Stimulated activated CD8-positive, alpha-beta memory T cell treated with anti-CD3 and anti-CD28 coated beads, Interleukin-15, amount 100 ng/mL, for 24 hours (primary cell): ENCODE data around the gene PGAP3.

Experiments used
- DNase-seq: peaks from one replicate; pipeline ENCODE4 v3.0.0-alpha.2; 2020; ENCODE audit warnings: low read depth

The PGAP3 gene

DNA sequence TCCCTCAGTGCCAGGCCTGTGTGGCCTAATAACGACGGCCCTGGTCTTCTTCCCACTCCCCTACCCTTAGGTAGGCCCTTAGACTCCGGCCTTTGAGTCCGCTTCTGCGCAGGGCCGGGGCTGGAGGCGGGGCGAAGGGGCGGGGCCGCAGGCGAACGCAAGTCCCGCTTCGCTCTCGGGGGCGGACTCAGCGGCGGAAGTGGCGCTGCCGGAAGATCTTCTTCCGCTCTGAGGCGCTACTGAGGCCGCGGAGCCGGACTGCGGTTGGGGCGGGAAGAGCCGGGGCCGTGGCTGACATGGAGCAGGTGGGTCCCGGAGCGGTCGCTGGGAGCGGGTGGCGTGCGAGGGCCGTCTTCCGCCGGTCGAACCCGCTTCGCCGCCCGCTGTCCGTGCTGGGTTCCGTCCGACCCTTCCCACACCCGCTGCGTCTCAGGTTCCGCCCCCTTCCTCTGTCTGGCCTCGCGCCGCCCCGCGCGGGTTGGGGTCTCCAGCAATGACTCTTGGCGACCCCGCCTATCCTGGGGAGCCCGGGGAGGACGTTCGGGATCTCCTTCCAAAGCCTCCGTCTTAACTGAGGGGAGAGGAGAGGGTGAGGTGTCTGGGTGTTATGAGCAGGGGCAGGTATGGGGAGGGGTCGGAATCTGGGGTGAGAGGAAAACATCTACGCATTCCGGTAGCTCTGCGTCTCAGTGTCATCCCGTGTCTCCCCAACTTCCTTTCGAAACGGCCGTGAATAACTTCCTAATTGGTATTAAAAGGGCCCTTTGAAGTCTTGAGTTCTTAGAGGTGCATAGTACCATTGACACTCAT is 50.7 kb downstream of the PGAP3 start, which contains the start of gene STARD3:
Gene STARD3, plus strand, starts transcription at position 218 of the 810 bp plus-strand sequence. CDS start 16,388 bp downstream, outside the sequence.
- DNase-seq, result peak; percentile 86

DNA sequence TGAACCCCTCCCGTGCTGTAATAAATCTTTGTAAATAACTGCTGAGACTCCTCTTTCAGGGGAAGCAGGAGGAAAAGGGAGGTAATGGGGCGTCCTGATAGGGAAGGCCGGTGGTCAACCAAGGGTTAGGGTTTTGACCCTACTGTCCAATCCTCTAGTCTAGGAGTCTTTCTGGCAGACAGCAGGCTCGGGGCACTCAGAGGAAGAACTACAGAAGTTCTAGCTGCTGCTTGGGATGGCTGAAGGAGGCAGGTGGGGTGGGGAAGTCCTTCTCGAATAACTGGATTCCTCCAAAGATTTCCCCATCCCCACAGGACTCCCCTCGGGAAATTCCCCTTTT is 51.3 kb downstream of the PGAP3 start:
- no peak for DNase-seq

DNA sequence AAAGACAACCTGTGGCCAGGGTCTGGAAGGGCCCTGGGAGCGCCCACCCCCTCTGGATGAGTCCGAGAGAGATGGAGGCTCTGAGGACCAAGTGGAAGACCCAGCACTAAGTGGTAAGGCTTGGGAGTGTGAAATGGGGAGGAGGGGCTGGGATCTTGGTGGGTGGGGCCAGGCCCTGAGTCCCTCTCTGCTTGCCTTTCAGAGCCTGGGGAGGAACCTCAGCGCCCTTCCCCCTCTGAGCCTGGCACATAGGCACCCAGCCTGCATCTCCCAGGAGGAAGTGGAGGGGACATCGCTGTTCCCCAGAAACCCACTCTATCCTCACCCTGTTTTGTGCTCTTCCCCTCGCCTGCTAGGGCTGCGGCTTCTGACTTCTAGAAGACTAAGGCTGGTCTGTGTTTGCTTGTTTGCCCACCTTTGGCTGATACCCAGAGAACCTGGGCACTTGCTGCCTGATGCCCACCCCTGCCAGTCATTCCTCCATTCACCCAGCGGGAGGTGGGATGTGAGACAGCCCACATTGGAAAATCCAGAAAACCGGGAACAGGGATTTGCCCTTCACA is 52.2 kb downstream of the PGAP3 start:
- DNase-seq, result no peak

DNA sequence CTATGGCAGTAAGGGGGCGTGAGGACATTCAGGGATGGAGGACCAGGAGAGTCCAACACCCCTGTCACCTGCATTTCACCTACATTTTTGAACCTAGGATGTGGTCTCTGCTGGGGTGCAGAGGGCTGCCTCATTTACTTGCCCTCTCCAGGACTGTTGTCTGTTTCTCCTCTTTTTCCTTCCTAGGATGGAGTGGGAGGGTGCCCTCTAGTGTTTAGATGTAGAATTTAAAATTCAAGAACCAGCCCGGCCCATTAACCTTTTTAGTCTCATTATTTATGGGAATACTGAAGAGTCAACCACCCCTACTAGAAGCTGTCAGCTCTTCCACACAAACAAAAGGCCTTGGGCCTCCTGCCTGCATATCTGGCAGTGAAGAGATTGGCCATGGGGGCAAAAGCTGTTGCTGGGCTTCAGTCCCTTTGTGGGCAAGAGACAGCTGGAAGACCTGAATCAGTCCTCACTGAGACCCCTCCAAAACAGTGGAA is 53.4 kb downstream of the PGAP3 start:
- no peak for DNase-seq

DNA sequence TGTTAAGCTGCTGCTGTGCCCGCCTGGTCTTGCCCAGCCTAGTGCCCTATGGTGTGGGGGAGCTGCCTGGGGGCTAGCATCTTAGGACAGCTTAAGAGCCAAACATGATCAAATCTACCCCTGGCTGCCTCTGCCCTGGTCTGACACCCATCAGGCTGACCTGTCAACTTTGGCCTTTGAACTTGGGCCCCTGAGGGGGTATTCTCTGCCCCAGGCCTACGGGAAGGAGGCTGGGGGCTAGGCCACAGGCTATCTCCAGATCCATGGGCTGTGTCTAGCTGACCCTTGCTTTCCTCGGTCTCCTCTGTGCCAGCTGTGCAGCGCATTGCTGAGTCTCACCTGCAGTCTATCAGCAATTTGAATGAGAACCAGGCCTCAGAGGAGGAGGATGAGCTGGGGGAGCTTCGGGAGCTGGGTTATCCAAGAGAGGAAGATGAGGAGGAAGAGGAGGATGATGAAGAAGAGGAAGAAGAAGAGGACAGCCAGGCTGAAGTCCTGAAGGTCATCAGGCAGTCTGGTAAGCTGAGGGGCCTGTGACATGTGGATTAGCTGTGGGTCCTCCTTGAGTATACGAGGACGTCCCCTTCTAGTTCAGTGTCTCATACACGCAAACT is 54.2 kb downstream of the PGAP3 start:
- DNase-seq, result no peak

DNA sequence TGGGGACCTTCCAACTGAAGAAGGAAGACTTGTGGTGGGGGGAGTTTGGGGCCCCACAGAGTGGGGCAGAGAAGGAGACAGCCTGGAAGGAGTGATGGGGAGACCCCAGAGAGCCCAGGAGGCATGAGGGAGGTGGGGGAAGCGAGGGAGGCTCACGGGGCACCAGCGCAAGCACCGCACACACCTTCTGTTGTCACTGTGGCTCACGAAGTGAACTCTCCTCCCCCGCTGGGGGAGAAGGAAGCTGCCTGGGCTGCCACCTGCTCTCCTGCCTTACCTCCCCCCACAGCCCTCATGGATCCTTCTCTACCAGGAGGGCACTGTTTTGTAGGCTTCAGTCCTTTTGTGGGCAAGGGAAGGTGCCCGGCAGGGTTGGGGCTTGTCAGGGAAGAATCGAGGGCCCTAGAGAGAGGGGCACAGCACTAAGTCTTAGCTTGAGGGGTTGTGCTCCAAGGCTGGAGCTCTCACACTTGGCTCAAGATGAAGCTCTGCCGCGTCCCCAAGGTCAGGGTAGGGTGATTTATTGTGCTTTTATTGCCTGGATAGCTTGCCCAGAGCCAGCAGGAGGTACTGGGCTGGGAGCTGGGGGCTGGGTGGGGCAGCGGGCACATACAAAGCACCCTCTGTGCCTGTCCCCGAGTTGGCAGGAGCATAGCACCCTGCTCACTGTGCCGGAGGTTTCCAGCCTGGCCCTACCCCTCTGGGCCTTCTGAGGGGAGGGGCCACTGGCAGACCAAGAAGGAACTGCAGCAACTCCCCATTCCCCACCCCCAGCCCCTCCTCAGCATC is 55.5 kb downstream of the PGAP3 start:
- no peak for DNase-seq

DNA sequence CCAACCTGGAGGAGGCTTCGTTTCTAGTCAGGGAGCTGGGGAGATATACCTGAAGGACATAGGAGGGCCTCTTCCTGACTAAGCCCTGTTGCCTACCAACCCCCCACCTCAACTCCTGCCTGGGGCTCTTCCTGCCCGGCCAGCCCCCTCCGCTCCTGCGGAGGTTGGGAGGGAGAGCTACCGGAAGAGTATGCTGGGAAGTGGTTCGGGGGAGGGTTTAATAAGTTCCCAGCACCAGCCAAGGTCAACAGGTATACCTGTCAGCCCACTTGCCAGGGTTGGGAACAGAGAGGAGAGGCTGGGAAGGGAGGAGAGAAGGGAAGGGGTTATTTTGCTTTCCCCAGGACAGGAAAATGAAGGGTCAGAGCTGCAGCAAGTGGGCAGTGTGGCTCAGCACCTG is 56.5 kb downstream of the PGAP3 start:
- no peak for DNase-seq

DNA sequence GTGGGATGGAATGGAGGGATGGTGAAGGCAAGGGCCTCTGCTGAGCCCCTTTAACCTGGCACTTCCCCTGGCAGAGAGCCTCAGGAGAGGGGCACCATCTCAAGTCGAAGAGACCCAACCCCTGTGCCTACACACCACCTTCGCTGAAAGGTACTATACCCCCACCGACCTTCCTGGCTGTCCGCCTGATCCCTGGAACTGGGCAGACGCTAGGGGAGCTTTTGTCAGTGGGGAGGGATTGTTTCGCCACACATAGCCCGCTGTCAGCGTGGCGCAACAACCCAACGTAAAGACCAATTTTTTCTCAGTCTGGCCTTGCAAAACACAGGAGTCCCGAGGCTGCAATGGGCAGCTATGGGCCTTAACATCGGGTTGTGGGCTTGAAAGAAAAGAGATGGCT is 58.0 kb downstream of the PGAP3 start:
- no peak for DNase-seq

DNA sequence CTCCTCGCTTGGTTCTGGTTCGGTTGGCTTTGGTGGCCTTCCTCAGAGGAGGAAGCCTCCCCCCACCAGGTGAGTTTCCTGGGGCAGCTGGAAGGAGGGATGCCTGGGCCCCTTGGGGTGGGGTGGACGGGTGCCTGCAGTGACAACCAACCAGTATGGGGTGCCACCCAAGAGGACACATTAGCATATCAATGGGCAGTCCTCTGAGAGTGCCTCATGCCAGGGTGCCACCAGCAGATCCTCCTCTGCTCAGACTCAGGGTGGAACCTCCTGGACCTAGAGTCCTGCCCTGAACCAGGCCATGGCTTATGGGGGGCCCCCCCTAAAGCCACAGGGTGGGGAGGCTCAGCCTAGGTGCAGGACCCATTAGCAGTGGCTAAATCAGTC is 58.4 kb downstream of the PGAP3 start:
- no peak for DNase-seq

DNA sequence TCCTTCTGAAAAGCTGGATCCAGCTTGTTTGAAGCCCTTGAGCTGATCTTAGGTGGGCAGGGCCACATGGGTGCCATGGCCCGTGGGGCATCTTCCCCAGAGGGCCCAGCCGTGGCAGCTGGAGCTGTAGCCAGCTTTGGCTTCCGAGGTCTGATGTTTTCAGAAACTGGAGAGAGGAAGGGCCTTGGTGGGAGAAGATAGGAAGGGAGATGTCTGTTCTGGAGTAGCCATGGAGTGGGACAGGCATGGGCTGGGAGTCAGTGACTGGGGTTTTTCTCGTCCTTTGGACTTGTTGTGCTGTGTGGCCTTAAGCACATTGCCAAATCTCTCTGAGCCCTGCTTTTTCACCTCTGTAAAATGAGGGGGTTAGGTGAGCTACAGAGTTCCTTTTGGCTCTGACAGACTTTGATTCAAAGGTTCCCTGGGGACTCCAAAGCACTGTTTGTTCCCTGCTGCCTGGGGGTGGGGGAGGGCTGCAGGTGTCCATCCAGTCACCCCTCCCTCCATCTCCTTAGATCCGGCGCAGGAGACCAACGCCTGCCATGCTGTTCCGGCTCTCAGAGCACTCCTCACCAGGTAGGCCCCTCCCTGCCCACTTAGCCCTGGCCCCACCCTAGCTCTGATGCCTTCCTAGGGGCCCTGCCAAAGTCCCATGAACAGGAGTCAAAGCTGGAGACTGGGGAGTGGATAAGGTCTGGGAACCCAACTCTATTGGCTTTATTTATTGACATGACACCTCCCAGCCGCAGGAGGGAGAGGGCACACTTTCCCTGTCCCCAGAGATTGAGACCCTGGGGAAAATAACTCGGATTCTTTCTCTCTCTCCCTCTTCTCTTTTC is 59.0 kb downstream of the PGAP3 start:
- DNase-seq, result no peak

DNA sequence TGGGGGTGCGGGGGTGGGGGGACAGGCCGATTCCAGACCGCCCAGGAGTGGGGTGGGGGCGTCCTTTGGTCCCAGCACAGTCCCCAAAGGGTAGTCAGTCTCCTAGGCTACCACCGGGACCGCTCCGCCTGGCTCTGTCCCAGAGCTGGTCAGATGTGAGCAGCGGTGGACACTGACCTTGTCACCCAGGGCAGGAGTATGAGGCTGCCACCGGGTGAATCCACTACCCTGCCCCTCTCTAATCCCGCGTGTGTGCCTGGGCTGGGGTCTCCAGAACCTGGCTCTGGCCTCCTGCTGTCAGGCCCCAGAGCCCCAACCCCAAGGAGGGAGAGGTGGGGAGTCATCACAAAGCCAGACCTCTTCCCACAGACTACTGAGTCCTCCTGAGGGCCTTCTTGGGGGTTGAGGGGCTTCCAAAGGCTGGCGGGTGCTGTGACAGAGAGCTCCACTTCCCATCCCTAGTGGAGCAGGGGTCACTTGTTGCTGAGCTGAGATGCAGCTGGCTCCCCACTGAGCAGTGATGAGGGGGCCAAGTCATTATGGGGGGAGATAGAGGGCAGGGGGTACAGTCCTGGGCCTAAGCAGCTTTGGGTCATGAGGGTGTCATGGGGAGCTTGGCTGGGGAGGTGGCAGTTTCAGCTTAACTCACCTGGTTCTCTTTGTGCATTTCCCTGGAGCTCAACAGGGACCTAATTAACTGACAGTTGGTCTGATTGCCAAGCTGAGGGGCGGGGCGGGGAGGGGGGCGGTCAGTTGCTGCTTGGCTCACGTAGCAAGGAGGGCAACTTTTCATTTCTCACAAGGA is 59.9 kb downstream of the PGAP3 start:
- no peak for DNase-seq

DNA sequence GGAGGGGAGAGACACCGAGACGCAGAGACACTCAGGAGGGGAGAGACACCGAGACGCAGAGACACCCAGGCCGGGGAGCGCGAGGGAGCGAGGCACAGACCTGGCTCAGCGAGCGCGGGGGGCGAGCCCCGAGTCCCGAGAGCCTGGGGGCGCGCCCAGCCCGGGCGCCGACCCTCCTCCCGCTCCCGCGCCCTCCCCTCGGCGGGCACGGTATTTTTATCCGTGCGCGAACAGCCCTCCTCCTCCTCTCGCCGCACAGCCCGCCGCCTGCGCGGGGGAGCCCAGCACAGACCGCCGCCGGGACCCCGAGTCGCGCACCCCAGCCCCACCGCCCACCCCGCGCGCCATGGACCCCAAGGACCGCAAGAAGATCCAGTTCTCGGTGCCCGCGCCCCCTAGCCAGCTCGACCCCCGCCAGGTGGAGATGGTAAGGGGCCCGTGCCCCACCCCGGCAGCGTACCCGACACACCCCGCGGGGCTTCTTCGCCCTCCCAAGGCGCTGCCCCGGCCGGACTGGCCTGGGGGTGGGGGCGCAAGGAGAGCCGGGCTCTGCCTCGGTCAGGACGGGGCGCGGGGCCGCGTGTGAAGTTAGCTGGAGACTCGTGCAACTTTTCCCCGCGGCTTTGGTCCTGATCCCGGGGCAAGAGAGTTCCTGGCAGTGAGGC is 60.7 kb downstream of the PGAP3 start:
- no peak for DNase-seq

DNA sequence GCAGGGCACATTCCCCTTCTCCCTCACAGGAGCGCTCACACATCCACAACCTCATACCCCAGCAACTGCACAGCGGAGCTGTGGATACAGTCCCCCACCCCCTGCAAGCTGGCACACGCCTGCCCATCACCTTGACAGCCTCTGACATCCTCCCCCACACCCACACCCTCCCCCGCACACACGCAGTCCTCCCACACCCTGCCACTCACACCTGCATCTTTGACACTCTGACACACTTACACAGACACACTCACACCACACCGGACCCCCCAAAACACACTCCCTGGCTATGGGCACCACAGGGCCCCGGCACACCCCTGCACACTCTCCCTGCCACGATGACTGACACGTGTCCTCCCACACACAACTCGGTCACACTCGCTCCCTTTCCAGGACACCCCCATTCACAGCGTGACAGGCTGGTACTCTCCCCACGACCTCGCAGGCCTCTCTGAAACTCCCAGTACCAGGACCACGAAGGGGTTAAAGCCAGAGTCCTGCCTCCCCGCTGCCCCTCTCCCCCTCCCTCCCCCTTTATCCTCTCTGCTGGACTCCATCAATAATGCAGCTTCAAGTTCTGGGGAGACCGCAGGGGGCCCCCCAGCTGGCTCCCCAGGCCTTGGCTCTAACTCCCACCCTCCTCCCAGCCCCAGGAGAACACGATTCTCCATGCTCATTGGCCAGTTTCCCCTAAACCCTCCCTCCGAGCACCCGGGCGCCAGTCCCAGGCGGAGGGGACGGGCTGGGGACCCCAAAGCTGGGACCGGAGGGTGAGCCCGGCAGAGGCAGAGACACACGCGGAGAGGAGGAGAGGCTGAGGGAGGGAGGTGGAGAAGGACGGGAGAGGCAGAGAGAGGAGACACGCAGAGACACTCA is 61.4 kb downstream of the PGAP3 start, which contains the start of gene PPP1R1B:
Gene PPP1R1B, plus strand, starts transcription at position 782 of the 876 bp plus-strand sequence. CDS start 441 bp downstream, outside the sequence.
- no peak for DNase-seq

DNA sequence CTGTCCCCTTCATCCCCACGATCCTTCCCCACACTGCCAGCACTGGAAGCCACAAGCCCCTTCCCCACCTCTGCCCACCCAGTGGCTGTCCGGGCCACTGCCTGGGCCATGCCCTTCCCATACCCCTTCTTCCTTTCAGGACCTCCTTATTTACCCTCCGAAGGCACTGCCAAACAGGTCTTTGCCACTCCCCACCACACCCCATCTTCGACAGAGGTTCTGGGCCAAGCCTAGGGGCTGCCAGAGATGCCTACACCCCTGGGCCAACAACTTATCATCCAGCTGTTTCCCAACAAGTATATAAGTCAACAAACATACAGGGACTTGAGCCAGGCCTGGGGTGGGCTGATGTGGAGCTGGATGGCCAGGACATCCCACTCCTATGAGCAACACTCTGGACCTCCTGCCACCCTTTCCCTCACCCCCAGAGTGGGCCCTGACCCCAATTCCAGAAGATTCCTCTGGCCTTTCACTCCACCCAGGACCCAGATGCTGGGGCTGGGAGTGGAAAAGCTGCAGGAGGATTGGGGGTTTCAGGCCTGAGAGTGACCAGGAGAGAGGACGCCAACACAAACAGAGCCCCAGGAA is 62.6 kb downstream of the PGAP3 start:
- no peak for DNase-seq

DNA sequence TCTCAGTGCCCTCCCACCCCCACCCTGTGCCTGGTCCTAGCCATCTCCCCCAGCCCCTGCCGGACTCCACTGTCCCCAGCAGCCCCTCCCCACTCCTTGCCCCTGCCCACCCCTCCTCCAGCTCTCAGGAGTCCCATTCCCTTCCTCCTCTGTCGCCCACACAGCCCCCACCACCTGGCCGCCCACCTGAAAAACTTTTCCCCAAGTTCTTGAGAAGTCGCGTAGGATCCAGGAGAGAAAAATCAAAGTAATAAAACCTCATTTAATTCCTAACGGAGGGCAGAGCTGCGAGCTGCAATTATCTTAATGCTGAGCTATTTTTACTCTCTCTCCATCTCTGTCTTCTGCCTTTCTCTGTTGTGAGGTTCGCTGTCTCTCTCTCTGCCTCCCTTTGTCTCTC is 63.5 kb downstream of the PGAP3 start:
- DNase-seq, result no peak

DNA sequence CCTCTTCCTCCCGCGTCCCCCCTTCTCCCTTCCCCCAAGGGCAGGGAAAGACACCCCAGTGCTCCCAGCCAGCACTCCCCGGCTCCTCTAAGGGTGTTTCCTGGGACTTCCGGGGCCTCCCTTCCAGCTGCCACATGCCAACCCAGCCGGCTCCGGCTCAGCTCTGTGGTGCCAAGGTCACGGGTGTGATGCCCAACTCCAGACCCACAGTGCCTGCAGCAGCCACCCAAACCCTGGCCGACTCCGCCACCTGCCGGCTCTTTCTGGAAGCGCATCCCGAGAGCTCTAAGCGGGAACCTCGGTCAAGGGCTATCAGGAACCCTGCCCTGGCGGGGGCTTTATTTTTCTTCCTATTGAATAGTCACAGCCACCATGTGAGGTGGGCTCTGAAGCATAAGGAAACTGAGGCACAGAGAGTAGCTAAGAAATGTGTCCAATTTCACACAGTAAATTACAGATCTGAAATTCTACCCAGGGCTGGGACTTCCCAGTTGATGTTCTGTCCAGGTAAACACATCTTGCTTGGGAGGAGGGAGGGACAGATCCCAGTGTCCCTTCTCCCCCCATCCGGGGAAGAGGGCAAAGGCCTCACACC is 64.4 kb downstream of the PGAP3 start:
- DNase-seq, result peak; percentile 71

DNA sequence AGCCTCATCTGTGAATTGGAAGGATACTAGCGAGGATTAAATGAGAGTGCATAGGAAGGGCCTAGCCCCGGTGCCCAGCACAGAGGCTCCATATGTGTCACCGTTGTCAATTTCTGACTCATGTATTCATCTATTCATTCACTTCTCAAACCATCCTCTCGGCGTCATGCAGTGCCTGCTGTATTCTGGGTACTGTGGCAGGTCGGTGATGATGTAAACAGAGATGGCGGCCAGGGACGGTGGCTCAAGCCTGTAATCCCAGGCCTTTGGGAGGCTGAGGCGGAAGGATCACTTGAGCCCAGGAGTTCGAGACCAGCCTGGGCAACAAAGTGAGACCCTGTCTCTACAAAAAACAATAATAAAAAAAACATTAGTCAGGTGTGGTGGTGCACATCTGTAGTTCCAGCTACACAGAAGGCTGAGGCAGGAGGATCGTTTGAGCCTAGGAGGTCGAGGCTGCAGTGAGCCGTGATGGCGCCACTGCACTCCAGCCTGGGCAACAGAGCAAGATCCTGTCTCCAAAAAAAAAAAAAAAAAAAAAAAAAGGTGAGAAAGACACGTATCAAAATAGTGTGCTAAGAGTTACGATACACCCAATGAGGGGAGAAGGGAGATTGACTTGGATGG is 65.4 kb downstream of the PGAP3 start:
- no peak for DNase-seq
